Omental fat pad (tissue), 4 donors: ENCODE results near the gene SEMA4C. TPM values are rescaled to one million over a fixed set of nuclear protein-coding genes. Genes with fewer than 3 reads are reported as not detected.

ENCODE experiments used
- ATAC-seq: fragments of 150-250 bp; one replicate; pipeline ENCODE4 v1.9.1; 2016; ENCODE audit warnings: mild to moderate bottlenecking, moderate library complexity; ENCODE audit not compliant: low FRiP score
- DNase-seq: peaks from one replicate; pipeline ENCODE4 v3.0.0-alpha.2; 2019; ENCODE audit warnings: low spot score
- total RNA-seq, 4 donors: library from RNA; depleted of rRNA; stranded (reverse); fragments of >200 nt; gene quantifications; one replicate each; pipeline ENCODE4 v1.1.0, GENCODE V29; 2016
- TF ChIP-seq, protein P1 (sequence below), 3 donors: fragments of 450-650 bp; IDR thresholded peaks; one replicate each; pipeline ENCODE4 v1.5.1; 2016 to 2017; ENCODE audit warnings: antibody characterized with exemption in 3 of 3, mild to moderate bottlenecking in 3 of 3, moderate library complexity in 2 of 3

The SEMA4C gene
- total RNA-seq, 4 donors from 2014 or later: 19.7 to 40.4 (median 26.9) TPM

DNA sequence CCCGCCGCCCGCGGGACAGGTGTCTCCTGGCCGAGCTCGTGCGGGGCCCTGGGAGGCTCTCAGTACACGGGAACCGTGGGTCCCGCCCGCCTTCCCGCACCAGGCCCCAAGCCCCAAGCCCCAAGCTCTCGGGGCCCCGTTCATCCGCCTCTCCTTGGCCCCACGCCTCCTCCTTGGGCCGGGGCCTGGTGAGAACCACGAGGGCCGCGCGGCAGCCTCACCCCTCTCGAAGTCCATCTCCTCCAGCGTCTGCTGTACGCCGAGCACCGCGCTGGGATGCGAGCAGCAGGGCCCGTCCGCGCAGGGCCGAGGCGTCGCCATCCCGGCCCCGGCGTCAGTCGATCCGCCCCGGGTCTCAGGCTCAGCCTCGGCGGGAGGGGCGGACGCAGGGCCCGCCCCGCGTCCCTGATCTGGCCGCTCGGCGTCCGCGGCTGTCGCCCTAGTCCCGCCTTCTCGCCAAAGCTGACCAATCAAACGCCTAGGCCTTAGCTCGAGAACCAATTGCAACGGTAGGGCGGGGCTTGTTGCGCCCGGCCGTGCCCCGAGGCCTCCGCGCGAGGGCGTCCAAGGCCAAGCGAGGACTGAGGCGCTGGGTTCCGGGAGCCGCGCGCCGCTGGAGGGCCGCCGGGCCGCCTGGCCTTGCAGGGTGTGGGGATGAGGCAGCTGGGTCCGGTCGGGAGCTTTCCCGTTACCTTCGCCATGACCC lies 12.1 kb downstream of the SEMA4C start, which contains the start of gene ANKRD39:
Gene ANKRD39 (minus strand): TSS at position 350 of the 706 bp plus-strand sequence. CDS start 29 bp downstream, at position 321.
- TF ChIP-seq, protein P1, sequence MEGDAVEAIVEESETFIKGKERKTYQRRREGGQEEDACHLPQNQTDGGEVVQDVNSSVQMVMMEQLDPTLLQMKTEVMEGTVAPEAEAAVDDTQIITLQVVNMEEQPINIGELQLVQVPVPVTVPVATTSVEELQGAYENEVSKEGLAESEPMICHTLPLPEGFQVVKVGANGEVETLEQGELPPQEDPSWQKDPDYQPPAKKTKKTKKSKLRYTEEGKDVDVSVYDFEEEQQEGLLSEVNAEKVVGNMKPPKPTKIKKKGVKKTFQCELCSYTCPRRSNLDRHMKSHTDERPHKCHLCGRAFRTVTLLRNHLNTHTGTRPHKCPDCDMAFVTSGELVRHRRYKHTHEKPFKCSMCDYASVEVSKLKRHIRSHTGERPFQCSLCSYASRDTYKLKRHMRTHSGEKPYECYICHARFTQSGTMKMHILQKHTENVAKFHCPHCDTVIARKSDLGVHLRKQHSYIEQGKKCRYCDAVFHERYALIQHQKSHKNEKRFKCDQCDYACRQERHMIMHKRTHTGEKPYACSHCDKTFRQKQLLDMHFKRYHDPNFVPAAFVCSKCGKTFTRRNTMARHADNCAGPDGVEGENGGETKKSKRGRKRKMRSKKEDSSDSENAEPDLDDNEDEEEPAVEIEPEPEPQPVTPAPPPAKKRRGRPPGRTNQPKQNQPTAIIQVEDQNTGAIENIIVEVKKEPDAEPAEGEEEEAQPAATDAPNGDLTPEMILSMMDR (IDR thresholded peaks at IDR 0.05): peak in 2 of 3 donors; percentile 17 to 62
- ATAC-seq (peak; percentile 95), DNase-seq (peak; percentile 93)

DNA sequence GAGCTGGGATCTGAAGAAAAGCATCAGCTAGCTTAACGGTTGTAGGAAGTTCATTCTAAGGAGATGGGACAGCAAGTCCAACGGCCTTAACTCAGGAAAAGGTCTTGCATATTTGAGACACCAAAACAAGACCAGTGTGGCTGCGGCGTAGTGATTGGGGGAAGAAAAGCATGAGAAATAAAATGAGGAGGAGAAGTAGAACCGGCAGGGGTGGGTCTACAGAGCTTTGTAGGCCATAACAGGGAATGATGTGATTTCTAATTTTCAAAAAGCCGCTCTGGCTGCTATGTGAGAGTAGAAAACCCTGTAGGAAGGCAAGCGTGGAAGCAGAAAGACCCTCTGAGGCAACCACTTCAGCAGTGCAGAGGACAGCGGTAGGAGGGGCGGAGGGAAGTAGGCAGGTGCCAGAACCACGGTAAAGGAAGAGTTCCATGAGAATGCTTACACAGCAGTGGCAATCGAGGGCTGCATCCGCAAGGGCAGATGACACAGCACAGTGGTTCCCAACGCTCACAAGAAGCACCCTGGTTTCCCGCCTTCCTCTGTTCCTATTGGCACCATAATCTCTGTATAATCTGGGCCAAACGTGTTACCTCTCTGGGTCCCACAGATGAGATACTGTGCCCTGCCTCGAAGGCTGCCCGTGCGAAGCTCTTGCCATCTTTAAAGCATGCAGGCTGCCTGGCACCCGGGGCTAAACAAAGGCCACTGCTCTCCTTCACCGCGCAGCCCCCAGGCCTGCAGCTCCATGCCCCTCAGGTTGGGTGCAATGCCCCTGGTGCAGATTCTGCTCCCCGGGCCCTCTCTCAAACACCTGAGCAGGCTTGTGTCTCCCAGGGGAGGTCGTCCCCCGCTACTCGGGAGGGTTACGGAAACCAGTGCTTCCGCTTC lies 12.9 kb downstream of the SEMA4C start:
- ATAC-seq: peak; percentile 1
- TF ChIP-seq, protein P1 (IDR thresholded peaks at IDR 0.05): no peak
- no peak for DNase-seq

DNA sequence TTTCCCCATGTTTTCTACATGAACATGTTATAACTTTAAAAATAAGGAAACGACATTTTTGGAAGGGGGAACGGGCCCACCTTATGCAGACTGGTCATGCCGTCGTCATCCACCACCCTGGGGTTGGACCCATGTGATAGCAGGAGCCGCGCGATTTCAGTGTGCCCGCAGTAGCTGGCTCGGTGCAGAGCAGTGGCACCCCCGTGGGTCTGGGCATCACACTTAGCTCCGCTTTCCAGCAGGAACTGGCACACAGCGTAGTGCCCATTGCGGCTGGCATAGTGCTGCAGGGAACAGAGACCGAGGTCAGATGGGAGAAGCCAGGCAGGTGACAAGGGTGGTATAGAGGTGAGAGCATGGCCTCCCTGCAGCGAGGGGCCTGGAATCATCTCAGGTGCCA lies 16.6 kb downstream of the SEMA4C start:
- DNase-seq (no peak), ATAC-seq (no peak)
- TF ChIP-seq, protein P1 (IDR thresholded peaks at IDR 0.05): no peak

DNA sequence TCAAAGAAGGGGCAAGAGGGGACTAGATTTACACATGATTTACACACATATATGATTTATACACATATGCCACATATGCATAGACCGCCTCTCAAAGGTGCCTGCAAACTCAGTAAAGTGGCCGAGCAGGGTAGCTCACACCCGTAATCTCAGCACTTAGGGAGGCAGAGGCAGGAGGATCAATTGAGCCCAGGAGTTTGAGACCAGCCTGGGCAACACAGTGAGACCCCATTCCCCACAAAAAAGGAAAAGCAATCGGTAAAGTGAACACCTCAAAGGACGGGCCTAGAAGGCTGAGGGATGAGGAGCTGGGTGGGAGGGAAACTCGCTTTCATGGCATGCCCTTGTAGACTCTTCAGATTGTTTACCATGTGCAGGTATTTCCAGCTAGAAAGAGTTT lies 17.2 kb downstream of the SEMA4C start:
- DNase-seq: no peak
- TF ChIP-seq, protein P1 (IDR thresholded peaks at IDR 0.05): no peak
- ATAC-seq: no peak

DNA sequence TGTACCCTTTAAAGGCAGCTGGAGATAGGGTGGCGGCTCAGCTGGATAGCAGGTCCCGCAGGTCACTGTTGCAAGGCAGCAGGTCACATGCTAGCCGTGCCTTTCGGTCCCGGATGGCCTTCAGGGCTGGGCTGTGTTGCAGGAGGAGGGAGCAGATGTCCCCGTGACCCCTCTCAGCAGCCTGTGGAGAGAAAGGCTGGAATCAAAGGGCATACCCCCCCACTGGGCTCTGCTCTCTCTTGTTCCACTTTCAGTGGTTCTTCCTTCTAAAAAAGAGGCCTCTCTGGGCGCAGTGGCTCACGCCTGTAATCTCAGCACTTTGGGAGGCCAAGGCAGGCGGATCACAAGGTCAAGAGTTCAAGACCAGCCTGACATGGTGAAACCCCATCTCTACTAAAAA lies 21.6 kb downstream of the SEMA4C start:
- ATAC-seq (peak; percentile 37), DNase-seq (no peak)
- TF ChIP-seq, protein P1 (IDR thresholded peaks at IDR 0.05): no peak

DNA sequence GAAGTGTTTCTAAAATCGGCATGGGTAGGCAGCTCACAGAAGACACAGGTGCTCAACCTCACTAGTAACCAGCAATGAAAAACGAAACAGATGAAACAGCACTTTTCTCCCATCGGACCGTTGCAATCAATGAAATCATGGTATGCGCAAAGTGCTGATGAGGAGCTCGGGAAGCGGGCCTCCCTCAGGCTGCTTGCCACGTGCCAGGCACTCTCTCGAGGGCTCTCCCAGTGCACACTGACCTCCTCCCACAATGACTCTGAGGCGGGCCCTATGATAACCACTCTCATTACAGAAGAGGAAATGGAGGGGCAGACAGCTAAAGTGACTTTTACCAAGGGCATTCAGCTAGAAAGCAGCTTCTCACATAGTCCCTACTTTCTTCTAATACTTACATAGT lies 22.3 kb downstream of the SEMA4C start:
- ATAC-seq: no peak
- DNase-seq: no peak
- TF ChIP-seq, protein P1 (IDR thresholded peaks at IDR 0.05): no peak
